SH-SY5Y (cell line): Measurements from ENCODE around the gene PACS1.

ENCODE experiments used
- GATA2 ChIP-seq: IDR thresholded peaks from 2 replicates; pipeline ENCODE4 v1.6.1; 2011; ENCODE audit warnings: mild to moderate bottlenecking, low read depth, low read length
- GATA3 ChIP-seq: IDR thresholded peaks from 2 replicates; pipeline ENCODE4 v1.6.1; 2011; ENCODE audit warnings: low read depth, mild to moderate bottlenecking, low read length, moderate library complexity

GRCh38 chr11:66259956-66260355, 189.9 kb downstream of the PACS1 start:
- no peak for TF ChIP-seq GATA2
- TF ChIP-seq GATA3: no peak
